Astrocyte of the spinal cord (primary cell): ENCODE results near the gene GSTT2B.
"Not testable (repeated sequence)": the region's sequence is repeated elsewhere in the genome, so short reads cannot be mapped to it uniquely, and the experiment has no call there.

Source experiments
- DNase-seq: peaks from one replicate; pipeline ENCODE4 v3.0.0; 2011; ENCODE audit warnings: low read depth, low spot score
- H3K4me3 ChIP-seq: 2 replicates; pipeline ENCODE4 v1.5.1; 2011; ENCODE audit warnings: low read depth, mild to moderate bottlenecking, low read length, moderate library complexity
- in situ Hi-C: cut with HindIII; loops from 2 replicates; pipeline ENCODE4 v1.10.0; 2017; ENCODE audit warnings: low sequenced_read_pairs
- TF ChIP-seq, protein P1 (sequence below): IDR thresholded peaks from 2 replicates; pipeline ENCODE4 v1.5.1; 2012; ENCODE audit warnings: low read depth, mild to moderate bottlenecking, low read length, inconsistent platforms

Gene GSTT2B

DNA sequence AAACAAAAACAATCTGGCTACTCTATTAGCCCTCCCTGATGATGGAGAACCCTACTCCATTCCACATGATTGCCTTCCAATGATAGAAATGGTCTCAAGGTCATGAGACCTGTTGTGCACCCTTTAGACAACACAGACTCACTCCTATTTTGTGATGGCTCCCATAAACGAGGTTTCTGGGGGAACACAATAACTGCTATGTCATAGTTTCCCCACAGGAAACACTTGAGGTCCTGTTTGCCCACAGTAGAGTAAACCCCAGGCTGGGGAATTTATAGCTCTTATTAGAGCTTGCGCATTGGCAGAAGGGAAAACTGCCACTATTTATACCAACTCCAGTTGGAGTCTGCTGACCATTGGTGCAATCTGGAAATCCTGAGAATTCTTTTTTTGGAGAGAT, 38.1 kb downstream of the GSTT2B start:
- no peak for DNase-seq
- H3K4me3 ChIP-seq: no peak overlapping the region
- in situ Hi-C loops: no loop called here
- TF ChIP-seq, protein P1, sequence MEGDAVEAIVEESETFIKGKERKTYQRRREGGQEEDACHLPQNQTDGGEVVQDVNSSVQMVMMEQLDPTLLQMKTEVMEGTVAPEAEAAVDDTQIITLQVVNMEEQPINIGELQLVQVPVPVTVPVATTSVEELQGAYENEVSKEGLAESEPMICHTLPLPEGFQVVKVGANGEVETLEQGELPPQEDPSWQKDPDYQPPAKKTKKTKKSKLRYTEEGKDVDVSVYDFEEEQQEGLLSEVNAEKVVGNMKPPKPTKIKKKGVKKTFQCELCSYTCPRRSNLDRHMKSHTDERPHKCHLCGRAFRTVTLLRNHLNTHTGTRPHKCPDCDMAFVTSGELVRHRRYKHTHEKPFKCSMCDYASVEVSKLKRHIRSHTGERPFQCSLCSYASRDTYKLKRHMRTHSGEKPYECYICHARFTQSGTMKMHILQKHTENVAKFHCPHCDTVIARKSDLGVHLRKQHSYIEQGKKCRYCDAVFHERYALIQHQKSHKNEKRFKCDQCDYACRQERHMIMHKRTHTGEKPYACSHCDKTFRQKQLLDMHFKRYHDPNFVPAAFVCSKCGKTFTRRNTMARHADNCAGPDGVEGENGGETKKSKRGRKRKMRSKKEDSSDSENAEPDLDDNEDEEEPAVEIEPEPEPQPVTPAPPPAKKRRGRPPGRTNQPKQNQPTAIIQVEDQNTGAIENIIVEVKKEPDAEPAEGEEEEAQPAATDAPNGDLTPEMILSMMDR: no peak

DNA sequence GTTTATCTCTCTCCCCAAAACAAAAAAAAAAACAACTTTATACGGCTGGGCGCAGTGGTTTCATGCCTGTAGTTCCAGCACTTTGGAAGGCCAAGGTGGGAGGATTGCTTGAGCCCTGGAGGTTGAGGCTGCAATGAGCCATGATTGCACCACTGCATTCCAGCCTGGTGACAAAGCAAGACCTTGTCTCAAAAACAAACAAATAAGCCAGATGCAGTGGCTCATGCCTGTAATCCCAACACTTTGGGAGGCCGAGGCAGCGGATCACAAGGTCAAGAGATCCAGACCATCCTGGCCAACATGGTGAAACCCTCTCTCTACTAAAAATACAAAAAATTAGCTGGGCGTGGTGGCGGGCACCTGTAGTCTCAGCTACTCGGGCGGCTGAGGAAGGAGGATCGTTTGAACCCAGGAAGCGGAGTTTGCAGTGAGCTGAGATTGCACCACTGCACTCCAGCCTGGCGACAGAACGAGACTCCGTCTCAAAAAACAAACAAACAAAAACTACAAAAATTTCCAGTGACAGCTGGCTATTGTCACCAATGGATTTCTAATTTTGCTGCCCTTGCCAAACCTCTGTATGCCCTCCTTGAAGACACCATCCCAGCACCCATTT, 39.3 kb downstream of the GSTT2B start:
- in situ Hi-C loops, H3K4me3 ChIP-seq, DNase-seq: not testable (repeated sequence)

DNA sequence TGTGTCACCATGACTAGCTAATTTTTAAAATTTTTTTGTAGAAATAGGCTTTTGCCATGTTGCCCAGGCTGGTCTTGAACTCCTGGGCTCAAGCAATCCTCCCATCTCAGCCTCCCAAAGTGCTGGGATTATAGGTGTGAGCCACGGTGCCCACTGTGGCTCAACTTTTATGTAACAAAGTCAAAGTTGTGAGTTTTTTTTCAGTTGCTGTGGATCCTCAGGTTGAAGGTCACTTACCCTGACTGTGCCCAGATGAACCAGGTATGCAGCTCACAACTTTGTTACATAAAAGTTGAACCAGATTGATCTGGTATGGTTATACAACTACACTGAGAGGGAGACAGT, 40.8 kb downstream of the GSTT2B start:
- in situ Hi-C loops, H3K4me3 ChIP-seq, DNase-seq: not testable (repeated sequence)

DNA sequence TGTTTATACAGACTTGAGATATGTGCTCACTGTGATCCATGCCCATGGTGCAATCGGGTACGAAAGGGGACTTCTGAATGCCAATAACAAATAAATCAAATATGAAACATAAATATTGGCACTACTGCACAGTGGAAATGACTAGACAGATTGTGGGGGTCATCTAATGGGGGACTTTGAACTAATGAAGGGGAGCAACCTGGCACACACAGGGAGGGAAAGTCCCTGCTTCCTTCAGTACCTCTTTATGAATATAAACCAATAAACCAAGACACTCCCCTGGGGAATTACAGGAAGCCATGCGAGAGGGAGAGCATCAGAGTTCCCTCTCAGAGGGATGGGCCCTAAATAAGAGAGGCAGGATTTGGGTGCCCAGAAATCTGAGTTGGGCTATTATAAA, 45.7 kb downstream of the GSTT2B start:
- in situ Hi-C loops: no loop called here
- no peak overlapping the region for H3K4me3 ChIP-seq
- TF ChIP-seq, protein P1: no peak
- DNase-seq: no peak

DNA sequence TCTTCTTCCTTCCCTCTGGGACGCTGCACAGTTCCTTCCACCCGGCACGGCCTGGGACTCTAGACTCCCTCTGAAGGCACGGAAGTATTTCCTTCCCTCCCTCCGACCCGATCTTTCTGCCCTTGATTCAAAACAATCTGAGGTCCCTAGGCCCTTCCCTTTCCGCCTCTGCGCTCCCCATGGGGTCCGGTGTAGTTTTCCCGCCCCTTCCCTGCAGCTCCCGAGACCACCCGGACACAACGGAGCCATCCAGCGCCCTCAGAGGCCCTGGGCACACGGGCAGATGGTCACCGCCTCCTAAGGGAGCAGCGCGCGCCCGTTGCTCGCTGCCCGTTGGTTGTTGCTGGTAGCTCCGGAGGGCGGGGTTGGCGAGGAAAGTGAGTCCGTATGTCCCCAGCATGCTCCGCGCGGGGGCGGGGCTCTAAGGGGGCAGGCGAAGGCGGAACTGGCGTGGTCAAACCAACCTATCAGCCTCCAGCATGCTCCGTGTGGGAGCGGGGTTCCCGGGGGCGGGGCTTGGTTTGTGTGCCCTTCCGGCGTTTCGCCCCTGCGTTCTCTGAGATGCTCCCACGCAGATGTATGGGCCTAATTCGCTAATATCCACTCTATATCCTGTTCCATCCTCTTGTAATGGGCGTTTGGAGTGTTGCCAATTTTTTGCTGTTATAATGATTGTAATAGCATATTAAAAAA, 47.2 kb downstream of the GSTT2B start:
- in situ Hi-C loops: no loop called here
- H3K4me3 ChIP-seq: peak overlapping the region; percentile 69
- TF ChIP-seq, protein P1: no peak
- DNase-seq: peak; percentile 99

DNA sequence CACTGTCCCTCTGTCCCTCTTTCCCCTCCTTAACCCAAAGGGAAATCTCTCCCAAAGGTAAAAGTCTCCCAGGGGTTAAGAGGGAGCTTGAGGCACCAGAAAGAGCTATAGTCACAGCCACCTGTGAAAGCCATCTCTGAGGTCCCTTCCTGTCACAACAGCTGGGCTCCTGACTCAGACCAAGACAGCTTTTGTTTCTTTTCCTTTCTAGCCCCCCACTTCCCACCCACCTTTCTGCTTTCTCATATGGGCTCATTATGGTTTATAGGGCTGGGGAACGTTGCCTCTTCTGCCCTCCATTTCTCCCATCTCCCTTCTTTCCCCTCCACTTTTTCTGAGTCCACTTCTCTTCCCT, 47.7 kb downstream of the GSTT2B start:
- no peak for DNase-seq
- H3K4me3 ChIP-seq: peak overlapping the region; percentile 69
- TF ChIP-seq, protein P1: no peak
- in situ Hi-C loops: no loop called here

DNA sequence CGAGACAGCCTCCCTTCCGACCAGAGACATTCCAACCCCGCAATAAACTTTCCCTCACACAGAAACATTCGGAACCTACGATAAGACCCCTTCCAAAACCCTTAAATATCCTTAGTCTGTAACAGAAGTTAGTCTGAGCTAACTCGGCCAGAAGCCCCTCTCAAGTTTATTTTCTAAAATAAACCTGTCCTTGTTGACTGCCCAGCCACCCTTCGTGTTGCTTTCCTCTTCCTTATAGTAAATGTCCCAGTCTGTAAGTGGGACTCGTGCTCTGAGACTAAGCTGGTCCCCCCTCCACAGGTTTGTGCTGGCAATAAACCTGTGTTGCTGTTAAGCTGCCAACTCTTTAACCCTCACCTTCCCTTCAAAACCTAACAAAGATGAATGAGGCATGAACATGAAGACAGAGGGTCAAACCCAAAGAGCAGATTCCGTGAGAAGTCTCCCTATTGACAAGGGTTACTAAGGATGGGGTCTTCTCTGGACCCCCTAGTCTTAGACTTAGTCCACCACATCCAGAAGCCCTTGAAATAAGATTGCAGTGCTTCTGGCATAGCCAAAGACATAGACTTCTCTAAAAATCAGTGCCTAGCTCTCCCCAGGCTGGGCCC, 48.6 kb downstream of the GSTT2B start:
- H3K4me3 ChIP-seq: no peak overlapping the region
- in situ Hi-C loops: no loop called here
- no peak for DNase-seq
- TF ChIP-seq, protein P1: no peak
